ENCODE results near the gene EPB41L4B.
"Not testable (repeated sequence)": the region's sequence is repeated elsewhere in the genome, so short reads cannot be mapped to it uniquely, and the experiment has no call there.

The EPB41L4B gene

GRCh38 chr9:109295221-109296130, 25.4 kb downstream of the EPB41L4B start:
- DNase-seq, result no peak

- DNase-seq, result no peak
Measured at GRCh38 chr9:109290385-109290784, 30.5 kb downstream of the EPB41L4B start.

- no peak for DNase-seq
Measured at GRCh38 chr9:109289931-109290330, 30.9 kb downstream of the EPB41L4B start.

DNA sequence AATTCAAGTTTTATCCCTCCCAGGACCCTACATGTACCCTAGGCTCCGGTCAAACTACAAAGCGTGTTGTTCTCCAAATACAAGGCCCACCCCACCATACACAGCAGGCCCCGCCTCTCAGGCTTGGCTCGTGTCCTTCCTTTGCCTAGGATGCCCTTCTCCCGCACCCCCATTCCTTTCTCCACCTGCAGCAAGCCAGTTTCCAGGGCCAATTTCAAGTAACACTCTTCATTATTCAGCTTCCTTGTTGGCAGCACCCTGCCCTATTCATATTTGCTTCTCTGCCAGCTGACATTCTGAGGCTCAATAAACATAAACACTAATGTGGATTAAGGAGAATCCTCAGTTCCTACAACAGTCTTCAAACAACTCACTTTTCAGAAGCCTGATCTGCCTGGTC, 31.7 kb downstream of the EPB41L4B start:
- DNase-seq, result no peak

DNA sequence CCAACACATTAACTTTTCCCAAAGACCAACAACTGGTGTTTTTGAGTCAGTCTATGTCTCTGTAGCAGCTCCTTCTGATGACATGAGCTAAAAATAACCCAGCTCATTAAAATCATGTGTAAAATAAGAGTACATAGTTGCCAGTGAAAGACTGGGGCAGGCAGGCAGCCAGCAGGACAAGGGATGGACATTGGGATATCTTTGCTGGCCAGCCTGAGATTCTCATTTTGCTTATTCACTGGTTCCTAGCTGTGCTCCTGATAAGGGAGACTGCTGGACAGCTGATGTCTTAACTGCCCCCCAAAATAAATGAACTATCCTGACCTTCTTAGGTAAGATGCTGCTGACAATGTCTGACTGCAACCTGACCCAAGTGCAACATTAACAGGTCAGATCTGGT, 33.9 kb downstream of the EPB41L4B start:
- DNase-seq, result no peak

- DNase-seq, result no peak
Measured at GRCh38 chr9:109286571-109286977, 34.3 kb downstream of the EPB41L4B start.

GRCh38 chr9:109283672-109284071, 37.2 kb downstream of the EPB41L4B start:
- DNase-seq, result not testable (repeated sequence)

DNA sequence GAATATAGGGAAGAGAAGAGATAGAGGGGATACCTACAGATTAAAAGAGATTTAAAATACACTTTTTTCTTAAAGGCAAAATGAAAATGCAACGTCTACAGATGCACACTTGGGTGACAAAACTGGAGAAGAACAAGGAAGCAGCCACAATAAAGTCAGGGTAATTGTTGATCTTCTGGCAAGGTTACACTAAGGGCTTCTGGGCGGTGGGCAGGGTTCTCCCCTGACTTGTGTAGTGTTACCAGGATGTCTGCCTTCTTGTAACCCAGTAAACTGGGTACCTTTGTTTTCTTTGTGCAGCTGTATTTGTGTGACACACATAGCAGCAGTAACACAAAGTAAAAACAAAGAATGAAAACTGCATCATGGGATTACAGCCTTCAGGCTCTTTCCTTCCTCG, 37.8 kb downstream of the EPB41L4B start:
- DNase-seq, result no peak

- no peak for DNase-seq
Measured at GRCh38 chr9:109282302-109282701, 38.6 kb downstream of the EPB41L4B start.

- DNase-seq, result no peak
Measured at GRCh38 chr9:109281518-109281917, 39.3 kb downstream of the EPB41L4B start.

DNA sequence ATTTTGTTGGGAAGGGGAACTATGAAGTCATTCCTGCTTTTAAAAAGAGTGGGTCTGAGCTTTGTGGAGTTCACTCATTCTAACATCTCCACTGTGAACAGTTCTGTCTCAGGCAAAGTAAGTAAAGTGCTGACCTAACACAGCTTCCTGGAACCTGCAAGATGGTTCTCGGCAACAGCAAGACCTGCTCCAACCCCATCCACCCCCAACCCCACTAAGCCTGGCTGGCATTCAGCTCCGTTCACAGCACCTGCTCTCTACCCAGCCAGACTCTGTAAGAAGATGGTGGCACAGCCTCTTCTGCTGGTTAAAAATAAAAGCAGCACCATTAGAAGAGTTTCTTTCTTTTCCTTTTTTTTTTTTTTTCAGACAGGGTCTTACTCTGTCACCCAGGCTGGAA, 42.0 kb downstream of the EPB41L4B start:
- DNase-seq, result no peak

DNA sequence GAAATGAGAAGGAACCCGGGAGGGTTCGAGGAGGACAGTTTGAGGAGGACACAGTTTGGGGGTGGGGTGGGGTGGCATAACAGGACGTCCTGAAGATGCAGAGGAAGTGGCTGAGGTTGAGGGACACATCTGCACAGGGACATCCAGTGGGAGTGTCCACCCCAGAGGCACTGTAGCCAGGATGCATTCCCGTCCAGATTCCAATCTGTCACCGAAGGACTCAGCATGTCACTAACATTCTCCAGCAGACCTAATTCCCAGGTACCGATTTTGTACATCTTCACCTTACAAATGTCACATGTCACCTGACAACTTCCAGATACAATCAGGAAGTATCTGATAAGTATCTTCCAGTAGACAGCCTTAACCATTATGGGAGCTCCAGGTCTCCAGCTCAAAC, 42.6 kb downstream of the EPB41L4B start:
- DNase-seq, result no peak

DNA sequence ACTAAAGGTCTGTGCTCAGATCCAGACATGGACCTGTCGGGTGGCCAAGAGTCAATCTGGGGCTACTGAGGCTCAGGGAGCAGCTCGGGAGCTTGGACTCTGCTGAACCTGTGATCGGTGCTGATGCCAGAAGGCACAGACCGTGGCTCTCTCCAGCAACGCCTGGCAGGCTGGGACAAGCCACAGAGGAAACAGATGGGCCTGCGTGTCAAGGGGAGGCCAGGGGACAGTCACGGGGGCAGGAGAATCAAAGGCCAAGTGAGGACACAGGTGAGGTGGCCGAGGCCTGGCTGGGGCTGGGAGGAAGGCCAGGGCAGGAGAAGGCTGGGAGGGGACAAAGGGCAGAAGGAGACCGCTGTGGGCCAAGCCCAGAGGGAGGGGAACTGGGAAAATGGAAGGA, 43.4 kb downstream of the EPB41L4B start:
- no peak for DNase-seq

GRCh38 chr9:109276469-109277440, 44.1 kb downstream of the EPB41L4B start:
- no peak for DNase-seq

DNA sequence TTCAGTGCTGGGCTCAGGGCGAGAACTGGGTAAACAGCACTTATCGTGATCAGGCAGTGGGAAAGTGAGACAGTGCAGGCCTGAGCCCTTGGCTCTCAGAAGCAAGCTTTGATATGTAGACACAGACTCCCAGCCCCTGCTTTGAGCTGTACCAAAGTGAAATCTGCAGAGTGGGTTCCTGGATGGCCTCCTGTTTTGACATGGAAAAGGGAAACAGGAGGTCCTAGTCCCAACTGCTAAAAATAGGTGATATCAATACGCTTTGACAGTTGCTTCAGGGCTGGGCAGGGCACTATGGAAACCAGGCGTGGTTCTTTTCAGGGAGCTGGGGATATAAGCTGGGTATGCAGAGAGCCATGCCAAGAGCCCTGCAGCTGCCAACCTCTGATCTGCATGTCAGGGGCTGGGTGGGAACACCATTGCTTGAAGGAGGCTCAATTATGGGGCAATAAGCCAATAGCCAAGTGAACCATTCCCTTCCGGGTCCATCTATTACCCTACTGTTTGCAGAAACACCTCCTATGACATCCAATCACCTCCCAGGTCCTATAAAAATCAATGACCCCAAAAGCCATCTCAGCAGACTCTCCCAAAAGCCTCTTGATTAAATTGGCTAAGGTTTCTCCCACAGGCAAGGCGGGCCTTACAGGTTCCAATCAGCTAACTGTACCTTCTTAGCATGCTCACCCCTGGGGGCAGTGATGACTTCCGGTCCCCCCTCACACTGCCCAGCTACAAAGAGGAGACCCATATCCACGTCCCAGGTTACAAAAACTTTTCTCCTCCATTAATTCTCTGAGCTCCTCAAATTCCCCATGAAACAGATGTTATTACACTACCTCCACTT, 45.8 kb downstream of the EPB41L4B start:
- DNase-seq, result no peak

- DNase-seq, result no peak
Measured at GRCh38 chr9:109273869-109274268, 47.0 kb downstream of the EPB41L4B start.

GRCh38 chr9:109272745-109273144, 48.1 kb downstream of the EPB41L4B start:
- DNase-seq, result no peak

- DNase-seq, result no peak
Measured at GRCh38 chr9:109272045-109272444, 48.8 kb downstream of the EPB41L4B start.

DNA sequence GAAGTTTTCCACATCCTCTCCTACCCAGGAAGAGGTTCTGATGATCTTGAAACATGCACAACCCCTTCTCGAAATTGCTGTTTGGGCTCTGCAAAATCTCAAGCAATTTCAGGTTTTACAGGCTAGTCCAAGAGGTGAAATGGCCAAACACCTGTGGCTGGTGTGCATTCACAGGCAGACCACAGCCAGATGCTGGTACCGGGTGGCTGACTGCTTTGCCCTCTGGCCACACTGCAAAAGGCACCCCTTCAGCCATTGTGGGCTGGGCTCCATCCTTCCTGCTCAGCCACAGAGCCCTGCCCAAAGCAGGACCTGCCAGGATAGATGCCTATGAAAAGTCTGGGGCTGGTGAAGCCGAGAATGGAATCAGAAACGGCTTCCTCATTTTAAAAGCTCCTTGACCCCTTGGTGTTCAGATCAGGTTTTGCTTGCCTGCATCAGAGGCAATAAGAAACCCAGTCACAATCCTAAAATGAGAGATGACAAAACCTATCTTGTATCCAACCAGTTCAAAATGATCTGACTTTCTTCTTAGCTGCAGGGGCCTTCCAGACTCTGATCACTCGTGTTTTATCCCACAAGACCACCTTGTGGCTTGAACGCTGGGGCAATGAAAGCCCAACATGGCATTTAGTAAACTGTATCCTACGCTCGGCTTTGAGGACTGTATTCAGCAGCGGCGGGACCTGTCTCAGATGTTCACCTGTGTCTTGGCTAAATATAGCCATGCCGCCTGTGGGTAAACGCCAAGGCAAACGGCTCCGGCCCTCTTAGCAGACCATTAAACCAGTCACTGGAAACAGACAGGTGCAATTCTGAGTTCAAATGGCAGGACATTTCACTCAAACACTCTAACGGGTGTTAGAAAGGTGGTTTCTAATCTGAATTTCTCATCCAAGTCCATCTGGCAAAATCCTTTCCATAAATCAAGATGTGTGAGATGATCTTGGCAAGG, 49.6 kb downstream of the EPB41L4B start:
- DNase-seq, result no peak

DNA sequence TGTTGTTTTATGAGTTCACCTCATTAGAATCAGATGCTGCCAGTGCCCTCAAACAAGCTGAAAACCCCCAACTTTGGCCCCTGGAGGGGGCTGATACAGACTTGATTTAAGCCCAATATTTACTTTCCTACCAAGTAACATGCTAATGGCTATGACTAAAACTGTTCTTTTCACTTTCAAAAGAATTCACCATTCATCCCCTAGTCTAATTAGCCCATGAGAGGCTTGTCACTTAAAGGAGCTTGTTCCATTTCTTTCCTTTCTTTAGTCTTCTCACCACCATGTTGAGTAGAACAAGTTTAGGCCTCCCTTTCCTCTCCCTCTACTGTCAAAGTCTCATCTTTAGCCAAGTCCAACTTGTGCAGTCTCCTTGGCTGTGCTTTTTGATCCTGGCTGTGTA, 50.4 kb downstream of the EPB41L4B start:
- DNase-seq, result no peak

DNA sequence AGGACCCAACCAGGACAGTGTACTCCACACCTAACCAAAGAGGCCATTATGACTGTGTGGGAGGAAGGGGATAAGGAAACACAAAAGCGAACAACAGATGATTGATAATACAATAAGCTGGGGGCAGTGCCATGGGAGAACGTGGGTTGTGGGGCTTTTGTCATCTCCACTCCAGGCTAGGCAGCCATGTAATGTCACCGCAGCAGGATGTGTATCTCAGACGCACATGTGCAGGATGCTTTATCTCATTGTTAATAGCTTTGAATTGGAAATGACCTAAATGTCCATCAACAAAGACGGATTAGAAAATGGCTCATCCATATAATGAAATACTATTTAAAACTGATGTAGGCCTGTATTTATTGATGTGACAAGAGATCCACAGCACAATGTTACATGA, 51.0 kb downstream of the EPB41L4B start:
- no peak for DNase-seq

GRCh38 chr9:109269081-109269480, 51.8 kb downstream of the EPB41L4B start:
- DNase-seq, result no peak

Measured in hematopoietic multipotent progenitor cell treated with erythropoietin and hydrocortisone succinate and interleukin-3 and kit ligand, for 4 days (in vitro differentiated cells).